Measurements from ENCODE around the gene ENTREP1.
"Not testable (repeated sequence)": the region's sequence is repeated elsewhere in the genome, so short reads cannot be mapped to it uniquely, and the experiment has no call there.

Gene ENTREP1, protein sequence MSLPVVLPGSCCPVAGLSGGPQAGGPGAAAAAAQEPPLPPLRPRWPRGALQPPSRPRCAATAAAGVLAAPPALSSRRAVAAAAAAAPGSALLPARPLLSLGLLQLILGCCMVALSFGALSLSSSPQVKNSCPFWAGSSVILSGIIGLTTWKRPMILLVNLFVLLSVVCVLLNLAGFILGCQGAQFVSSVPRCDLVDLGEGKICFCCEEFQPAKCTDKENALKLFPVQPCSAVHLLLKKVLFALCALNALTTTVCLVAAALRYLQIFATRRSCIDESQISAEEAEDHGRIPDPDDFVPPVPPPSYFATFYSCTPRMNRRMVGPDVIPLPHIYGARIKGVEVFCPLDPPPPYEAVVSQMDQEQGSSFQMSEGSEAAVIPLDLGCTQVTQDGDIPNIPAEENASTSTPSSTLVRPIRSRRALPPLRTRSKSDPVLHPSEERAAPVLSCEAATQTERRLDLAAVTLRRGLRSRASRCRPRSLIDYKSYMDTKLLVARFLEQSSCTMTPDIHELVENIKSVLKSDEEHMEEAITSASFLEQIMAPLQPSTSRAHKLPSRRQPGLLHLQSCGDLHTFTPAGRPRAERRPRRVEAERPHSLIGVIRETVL

GRCh38 chr9:69324549-69325401 lies at the start of gene ENTREP1:
Gene ENTREP1, plus strand, starts transcription at chr9:69325215. Its CDS starts 95 bp downstream, at chr9:69325310.
- Mint-ChIP-seq H3K4me3 (peak within 1 kb of the TSS; percentile 45), H3K36me3 (ENCODE audit: low read depth) (no peaks in the 10 kb centered on the region), H3K27me3 (ENCODE audit: low read depth) (peaks cover 64% of the 10 kb centered on the region), H3K9me3 (no peaks in the 10 kb centered on the region), H3K4me1 (ENCODE audit: low read depth) (no peaks in the 10 kb centered on the region), H3K27ac (no peak within 1 kb of the TSS)
- no peak for DNase-seq (ENCODE audit: low spot score)

GRCh38 chr9:69276775-69277174 lies 48.2 kb upstream of the ENTREP1 start:
- Mint-ChIP-seq H3K9me3 (peaks cover 28% of the 10 kb centered on the region), H3K4me3 (no peak overlapping the region), H3K27ac (no peak overlapping the region), H3K36me3 (ENCODE audit: low read depth) (no peaks in the 10 kb centered on the region), H3K4me1 (ENCODE audit: low read depth) (no peaks in the 10 kb centered on the region), H3K27me3 (ENCODE audit: low read depth) (no peaks in the 10 kb centered on the region)
- no peak for DNase-seq (ENCODE audit: low spot score)

GRCh38 chr9:69279084-69279731 lies 45.8 kb upstream of the ENTREP1 start:
- Mint-ChIP-seq H3K27ac (no peak overlapping the region), H3K4me1 (ENCODE audit: low read depth) (no peaks in the 10 kb centered on the region), H3K27me3 (ENCODE audit: low read depth) (peaks cover 2% of the 10 kb centered on the region), H3K9me3 (peaks cover 28% of the 10 kb centered on the region), H3K4me3 (no peak overlapping the region), H3K36me3 (ENCODE audit: low read depth) (no peaks in the 10 kb centered on the region)
- DNase-seq (ENCODE audit: low spot score) = peak; percentile 36

DNA sequence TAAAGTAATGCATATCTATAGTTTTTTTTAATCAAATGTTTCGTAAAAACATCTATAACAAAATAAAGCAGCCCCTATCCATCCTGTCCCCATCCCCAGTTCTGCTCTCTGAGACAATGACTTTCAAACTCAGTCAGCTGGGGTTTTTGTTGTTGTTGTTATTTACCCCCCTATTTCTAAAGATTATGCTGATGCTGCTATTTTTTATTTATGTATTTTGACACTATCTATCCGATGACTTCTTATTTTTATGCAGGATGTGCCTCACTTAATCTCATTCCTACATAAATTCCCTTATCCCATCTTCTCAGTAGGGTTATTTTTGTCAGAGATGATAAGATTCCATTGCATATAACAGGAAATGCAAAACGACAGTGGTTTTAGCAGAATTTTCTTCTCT lies 45.3 kb upstream of the ENTREP1 start:
- peaks cover 25% of the 10 kb centered on the region for H3K9me3 Mint-ChIP-seq
- H3K27ac Mint-ChIP-seq = no peak overlapping the region
- H3K36me3 Mint-ChIP-seq (ENCODE audit: low read depth) = no peaks in the 10 kb centered on the region
- peaks cover 7% of the 10 kb centered on the region for H3K27me3 Mint-ChIP-seq (ENCODE audit: low read depth)
- no peak for DNase-seq (ENCODE audit: low spot score)
- no peak overlapping the region for H3K4me3 Mint-ChIP-seq
- H3K4me1 Mint-ChIP-seq (ENCODE audit: low read depth) = no peaks in the 10 kb centered on the region

DNA sequence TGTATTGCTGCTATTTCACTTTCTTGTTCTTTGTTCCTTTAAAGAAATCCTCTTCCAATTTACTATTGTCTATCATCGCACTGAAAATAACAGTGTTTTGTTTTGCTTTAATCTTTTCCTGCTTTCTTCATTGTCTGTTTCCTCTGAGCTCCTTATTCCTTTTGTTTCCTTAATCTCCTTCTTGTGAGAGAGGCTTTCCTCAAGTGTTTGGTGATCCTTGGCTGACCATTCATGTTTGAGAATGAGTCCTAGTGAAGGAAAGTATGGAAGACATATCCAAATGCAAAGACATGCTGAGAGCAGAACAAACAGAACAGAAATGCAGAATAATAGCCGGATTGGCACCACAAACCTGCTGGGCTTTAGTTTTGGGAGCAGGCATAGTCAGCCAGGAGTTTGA lies 42.0 kb upstream of the ENTREP1 start:
- no peak for DNase-seq (ENCODE audit: low spot score)
- no peaks in the 10 kb centered on the region for H3K4me1 Mint-ChIP-seq (ENCODE audit: low read depth)
- no peak overlapping the region for H3K4me3 Mint-ChIP-seq
- H3K27ac Mint-ChIP-seq = no peak overlapping the region
- peaks cover 11% of the 10 kb centered on the region for H3K9me3 Mint-ChIP-seq
- peaks cover 21% of the 10 kb centered on the region for H3K27me3 Mint-ChIP-seq (ENCODE audit: low read depth)
- no peaks in the 10 kb centered on the region for H3K36me3 Mint-ChIP-seq (ENCODE audit: low read depth)

DNA sequence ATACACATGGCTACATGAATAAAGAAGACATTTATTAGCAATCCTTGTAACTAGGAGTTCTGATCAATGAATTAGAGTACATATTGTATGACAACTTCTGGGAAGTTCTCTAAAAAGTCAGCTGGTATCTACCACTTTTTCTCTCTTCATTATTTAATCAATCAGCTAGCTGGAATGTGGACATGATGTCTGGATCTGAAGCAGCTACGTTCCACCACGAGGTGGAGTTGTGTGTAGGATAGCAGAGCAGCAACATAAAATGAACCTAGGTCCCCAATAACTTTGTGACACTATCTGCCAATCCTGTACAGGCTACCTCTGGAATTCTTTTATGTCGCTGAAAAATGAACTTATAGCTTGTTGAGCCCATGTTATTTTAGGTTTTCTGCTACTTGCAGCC lies 32.9 kb upstream of the ENTREP1 start:
- Mint-ChIP-seq H3K9me3 (no peaks in the 10 kb centered on the region), H3K4me1 (ENCODE audit: low read depth) (no peaks in the 10 kb centered on the region), H3K27ac (no peak overlapping the region), H3K36me3 (ENCODE audit: low read depth) (no peaks in the 10 kb centered on the region), H3K27me3 (ENCODE audit: low read depth) (peaks cover 3% of the 10 kb centered on the region), H3K4me3 (no peak overlapping the region)
- DNase-seq (ENCODE audit: low spot score) = no peak

- Mint-ChIP-seq H3K27ac (no peak overlapping the region), H3K4me3 (no peak overlapping the region), H3K4me1 (ENCODE audit: low read depth) (no peaks in the 10 kb centered on the region), H3K36me3 (ENCODE audit: low read depth) (no peaks in the 10 kb centered on the region), H3K27me3 (ENCODE audit: low read depth) (peaks cover 7% of the 10 kb centered on the region), H3K9me3 (no peaks in the 10 kb centered on the region)
- DNase-seq (ENCODE audit: low spot score) = no peak
Measured at GRCh38 chr9:69293156-69293555, 31.9 kb upstream of the ENTREP1 start.

DNA sequence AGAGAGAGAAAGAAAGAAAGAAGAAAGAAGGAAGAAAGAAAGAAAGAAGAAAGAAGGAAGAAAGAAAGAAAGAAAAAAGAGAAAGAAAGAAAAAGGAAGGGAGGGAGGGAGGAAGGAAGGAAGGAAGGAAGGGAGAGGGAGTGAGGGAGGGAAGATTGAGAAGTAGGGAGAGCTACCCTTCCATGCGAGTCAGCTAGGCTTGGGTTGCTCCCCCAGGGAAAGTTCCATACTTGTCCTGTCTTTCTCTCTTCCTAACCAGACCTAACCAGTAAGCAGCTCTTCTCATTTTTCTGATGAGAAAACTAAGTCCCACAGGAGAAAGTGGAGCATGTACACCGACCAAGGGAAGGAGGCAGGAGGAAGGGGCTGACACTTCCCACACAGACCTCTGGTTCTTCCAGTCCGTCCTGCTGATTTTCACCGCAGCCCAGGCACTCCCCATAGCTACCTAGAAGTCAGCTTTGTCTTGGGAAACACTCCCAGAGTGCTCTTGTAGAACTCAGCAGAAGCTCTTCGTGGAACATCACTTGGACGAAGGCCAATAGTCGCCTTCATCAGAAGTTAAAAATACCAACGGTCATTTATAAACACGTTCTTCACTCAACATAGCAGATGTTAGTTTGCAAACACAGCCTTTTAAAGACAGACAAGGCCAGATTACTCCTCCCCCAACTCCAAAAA lies 29.0 kb upstream of the ENTREP1 start:
- no peaks in the 10 kb centered on the region for H3K36me3 Mint-ChIP-seq (ENCODE audit: low read depth)
- peaks cover 9% of the 10 kb centered on the region for H3K27me3 Mint-ChIP-seq (ENCODE audit: low read depth)
- H3K4me3 Mint-ChIP-seq = no peak overlapping the region
- no peak for DNase-seq (ENCODE audit: low spot score)
- no peaks in the 10 kb centered on the region for H3K4me1 Mint-ChIP-seq (ENCODE audit: low read depth)
- H3K9me3 Mint-ChIP-seq = no peaks in the 10 kb centered on the region
- no peak overlapping the region for H3K27ac Mint-ChIP-seq

DNA sequence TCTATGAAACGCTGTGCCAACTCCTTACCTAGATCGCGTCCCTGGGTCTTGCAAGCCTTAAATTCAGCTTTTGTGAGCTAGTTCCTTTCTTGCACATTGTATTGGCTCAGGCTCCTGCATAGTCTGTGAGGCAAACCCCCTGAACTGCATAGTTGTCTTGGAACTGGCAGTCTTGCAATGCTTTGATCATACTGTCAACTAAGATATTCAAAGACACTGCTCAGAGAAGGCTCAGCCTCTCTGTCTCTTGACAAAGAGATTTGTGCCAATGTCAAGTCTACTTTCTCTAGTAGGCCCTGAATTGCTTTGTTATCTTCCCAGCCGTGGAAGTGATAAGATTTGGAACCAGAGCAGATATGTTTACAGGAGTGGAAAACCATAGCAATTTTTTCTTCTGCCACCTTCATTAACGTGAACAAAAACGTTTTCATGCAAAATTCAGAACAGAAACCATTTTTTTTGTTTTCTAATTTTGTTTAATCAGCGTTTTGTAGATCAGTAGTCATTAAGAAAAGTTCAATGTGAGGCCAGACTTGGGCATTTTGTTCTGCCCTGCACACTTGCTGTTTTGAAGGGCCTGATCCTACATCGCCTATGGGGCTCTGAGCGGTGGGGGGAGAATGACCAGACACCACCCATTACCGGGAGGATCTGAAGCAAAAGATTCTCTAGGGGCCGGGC lies 27.6 kb upstream of the ENTREP1 start:
- no peaks in the 10 kb centered on the region for H3K36me3 Mint-ChIP-seq (ENCODE audit: low read depth)
- H3K4me3 Mint-ChIP-seq = no peak overlapping the region
- DNase-seq (ENCODE audit: low spot score) = no peak
- no peaks in the 10 kb centered on the region for H3K4me1 Mint-ChIP-seq (ENCODE audit: low read depth)
- H3K9me3 Mint-ChIP-seq = no peaks in the 10 kb centered on the region
- peaks cover 9% of the 10 kb centered on the region for H3K27me3 Mint-ChIP-seq (ENCODE audit: low read depth)
- H3K27ac Mint-ChIP-seq = no peak overlapping the region

DNA sequence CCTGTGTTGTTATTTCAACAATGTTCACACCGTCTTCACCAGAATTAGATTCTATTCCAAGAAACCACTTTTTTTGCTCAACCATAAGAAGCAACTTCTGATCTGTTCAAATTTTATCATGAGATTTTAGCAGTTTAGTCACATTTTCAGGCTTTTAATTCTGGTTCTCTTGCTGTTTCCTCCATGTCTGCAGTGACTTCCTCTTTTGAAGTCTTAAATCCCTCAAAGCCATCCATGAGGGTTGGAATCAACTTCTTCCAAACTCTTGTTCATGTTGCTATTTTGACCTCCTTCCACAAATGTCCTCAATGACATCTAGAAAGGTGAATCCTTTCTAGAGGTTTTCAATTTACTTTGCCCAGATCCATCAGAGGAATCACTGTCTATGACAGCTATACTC lies 25.7 kb upstream of the ENTREP1 start:
- no peak overlapping the region for H3K4me3 Mint-ChIP-seq
- H3K9me3 Mint-ChIP-seq = no peaks in the 10 kb centered on the region
- H3K27ac Mint-ChIP-seq = no peak overlapping the region
- no peaks in the 10 kb centered on the region for H3K4me1 Mint-ChIP-seq (ENCODE audit: low read depth)
- H3K36me3 Mint-ChIP-seq (ENCODE audit: low read depth) = no peaks in the 10 kb centered on the region
- no peak for DNase-seq (ENCODE audit: low spot score)
- peaks cover 12% of the 10 kb centered on the region for H3K27me3 Mint-ChIP-seq (ENCODE audit: low read depth)

GRCh38 chr9:69299826-69300225 lies 25.2 kb upstream of the ENTREP1 start:
- Mint-ChIP-seq H3K27me3 (ENCODE audit: low read depth) (peaks cover 13% of the 10 kb centered on the region), H3K27ac (no peak overlapping the region), H3K9me3 (no peaks in the 10 kb centered on the region), H3K36me3 (ENCODE audit: low read depth) (no peaks in the 10 kb centered on the region), H3K4me1 (ENCODE audit: low read depth) (no peaks in the 10 kb centered on the region), H3K4me3 (no peak overlapping the region)
- no peak for DNase-seq (ENCODE audit: low spot score)

DNA sequence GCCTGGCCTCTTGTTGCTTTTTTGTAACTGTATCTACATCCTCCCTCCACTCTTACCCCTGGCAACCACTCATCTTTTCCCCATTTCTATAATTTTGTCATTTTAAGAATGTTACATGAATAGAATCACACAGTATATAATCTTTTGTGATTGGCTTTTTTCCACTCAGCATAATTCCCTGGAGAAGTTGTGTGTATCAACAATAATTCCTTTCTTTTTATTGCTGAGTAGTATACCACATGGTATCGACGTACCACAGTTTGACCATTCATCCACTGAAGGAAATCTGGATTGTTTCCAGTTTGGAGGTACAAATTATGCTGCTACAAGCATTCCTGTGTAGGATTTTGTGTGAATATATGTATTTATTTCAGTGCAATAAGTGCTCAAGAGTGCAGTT lies 21.7 kb upstream of the ENTREP1 start:
- Mint-ChIP-seq H3K4me1 (ENCODE audit: low read depth) (no peaks in the 10 kb centered on the region), H3K4me3 (no peak overlapping the region), H3K36me3 (ENCODE audit: low read depth) (no peaks in the 10 kb centered on the region), H3K27me3 (ENCODE audit: low read depth) (peaks cover 8% of the 10 kb centered on the region), H3K9me3 (no peaks in the 10 kb centered on the region), H3K27ac (no peak overlapping the region)
- no peak for DNase-seq (ENCODE audit: low spot score)

- H3K4me1 Mint-ChIP-seq (ENCODE audit: low read depth); DNase-seq (ENCODE audit: low spot score); H3K27me3 Mint-ChIP-seq (ENCODE audit: low read depth); H3K9me3 Mint-ChIP-seq; H3K4me3 Mint-ChIP-seq; H3K36me3 Mint-ChIP-seq (ENCODE audit: low read depth); H3K27ac Mint-ChIP-seq: not testable (repeated sequence)
Measured at GRCh38 chr9:69306895-69307445, 18.0 kb upstream of the ENTREP1 start.

Data from T-helper 2 cell treated with Interferon-gamma antibody and Interleukin-4, amounts not matched to agents 5 μg/mL and 100 μg/mL, for 36 hours (primary cell).